Measurements from ENCODE around the gene PRR20G.
"Not testable (repeated sequence)": the region's sequence is repeated elsewhere in the genome, so short reads cannot be mapped to it uniquely, and the experiment has no call there.

PRR20G gene

DNA sequence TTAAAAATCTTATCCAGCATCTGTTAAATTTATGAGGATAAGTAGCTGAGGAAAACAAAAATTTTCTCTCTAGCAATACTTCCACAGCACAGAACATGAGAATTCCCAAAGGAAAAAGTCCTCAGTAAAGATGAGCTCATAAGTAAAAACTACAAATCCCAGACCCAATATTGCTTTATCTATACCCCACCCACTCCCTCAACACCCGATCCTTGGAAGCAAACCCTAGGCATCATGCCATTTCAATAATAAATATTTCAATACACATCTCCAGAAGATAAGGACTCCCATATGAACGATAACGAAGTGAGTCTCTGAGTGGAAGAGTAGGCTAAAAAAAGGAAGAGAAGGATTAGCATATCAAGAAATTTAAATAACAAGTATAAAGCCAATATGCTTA is 8.3 kb upstream of the PRR20G start:
- no peak overlapping the region for H3K9ac ChIP-seq (ENCODE audit: low read length)
- no peaks in the 10 kb centered on the region for H3K4me1 ChIP-seq (ENCODE audit: control insufficient read depth, low read depth, low read length)
- H3K4me3 ChIP-seq (ENCODE audit: low read length) = no peak overlapping the region
- H3K27ac ChIP-seq (ENCODE audit: low read length) = no peak overlapping the region
- H3K9me3 ChIP-seq (ENCODE audit: control insufficient read depth, low read depth, low read length) = peaks cover 2% of the 10 kb centered on the region
- no peaks in the 10 kb centered on the region for H3K27me3 ChIP-seq (ENCODE audit: control insufficient read depth, insufficient read depth, low read length)
- H3K36me3 ChIP-seq (ENCODE audit: control insufficient read depth, low read depth, low read length) = no peaks in the 10 kb centered on the region

DNA sequence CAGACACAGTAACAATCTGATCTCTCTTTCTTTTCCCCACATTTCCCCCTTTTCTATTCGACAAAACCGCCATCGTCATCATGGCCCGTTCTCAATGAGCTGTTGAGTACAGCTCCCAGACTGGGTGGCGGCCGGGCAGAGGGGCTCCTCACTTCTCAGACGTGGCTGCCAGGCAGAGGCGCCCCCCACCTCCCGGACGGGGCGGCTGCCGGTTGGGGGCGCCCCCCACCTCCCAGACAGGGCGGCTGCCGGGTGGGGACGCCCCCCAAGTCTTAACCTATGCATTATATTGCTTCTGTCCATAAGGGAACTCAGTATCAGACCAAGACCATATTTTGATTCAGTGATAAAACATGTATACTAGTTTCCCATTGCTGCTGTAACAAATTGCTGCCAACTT is 5.8 kb upstream of the PRR20G start:
- not testable (repeated sequence) for H3K27ac ChIP-seq (ENCODE audit: low read length); H3K36me3 ChIP-seq (ENCODE audit: control insufficient read depth, low read depth, low read length); H3K4me1 ChIP-seq (ENCODE audit: control insufficient read depth, low read depth, low read length); H3K9ac ChIP-seq (ENCODE audit: low read length); H3K9me3 ChIP-seq (ENCODE audit: control insufficient read depth, low read depth, low read length); H3K27me3 ChIP-seq (ENCODE audit: control insufficient read depth, insufficient read depth, low read length); H3K4me3 ChIP-seq (ENCODE audit: low read length)

DNA sequence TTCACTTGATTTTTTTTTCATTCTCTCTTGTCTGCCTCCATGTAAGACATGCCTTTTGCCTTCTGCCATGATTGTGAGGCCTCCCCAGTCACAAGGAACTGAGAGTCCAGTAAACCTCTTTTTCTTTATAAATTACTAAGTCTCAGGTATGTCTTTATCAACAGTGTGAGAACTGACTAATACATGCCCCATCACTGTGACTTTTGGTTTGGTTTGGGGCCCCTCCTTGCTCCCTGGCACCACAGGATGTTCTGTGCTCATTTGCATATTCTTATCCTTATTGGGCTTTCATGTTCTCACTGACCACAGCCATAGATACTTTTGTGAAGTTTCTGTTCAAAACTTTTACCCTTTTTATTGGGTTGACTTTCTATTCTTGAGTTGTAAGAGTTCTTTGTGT is 3.8 kb upstream of the PRR20G start:
- Histone ChIP-seq H3K9ac (ENCODE audit: low read length) (no peak overlapping the region), H3K9me3 (ENCODE audit: control insufficient read depth, low read depth, low read length) (peaks cover 2% of the 10 kb centered on the region), H3K4me3 (ENCODE audit: low read length) (no peak overlapping the region), H3K4me1 (ENCODE audit: control insufficient read depth, low read depth, low read length) (no peaks in the 10 kb centered on the region), H3K27ac (ENCODE audit: low read length) (no peak overlapping the region), H3K27me3 (ENCODE audit: control insufficient read depth, insufficient read depth, low read length) (no peaks in the 10 kb centered on the region), H3K36me3 (ENCODE audit: control insufficient read depth, low read depth, low read length) (no peaks in the 10 kb centered on the region)

GRCh38 chr3:127291114-127291513 is 3.3 kb upstream of the PRR20G start:
- H3K27ac ChIP-seq (ENCODE audit: low read length) = no peak overlapping the region
- H3K27me3 ChIP-seq (ENCODE audit: control insufficient read depth, insufficient read depth, low read length) = no peaks in the 10 kb centered on the region
- no peak overlapping the region for H3K4me3 ChIP-seq (ENCODE audit: low read length)

GRCh38 chr3:127289706-127290575 is 2.1 kb upstream of the PRR20G start:
- no peak overlapping the region for H3K9ac ChIP-seq (ENCODE audit: low read length)
- H3K4me1 ChIP-seq (ENCODE audit: control insufficient read depth, low read depth, low read length) = no peaks in the 10 kb centered on the region
- H3K4me3 ChIP-seq (ENCODE audit: low read length) = no peak overlapping the region
- no peak overlapping the region for H3K27ac ChIP-seq (ENCODE audit: low read length)
- no peaks in the 10 kb centered on the region for H3K36me3 ChIP-seq (ENCODE audit: control insufficient read depth, low read depth, low read length)
- peaks cover 2% of the 10 kb centered on the region for H3K9me3 ChIP-seq (ENCODE audit: control insufficient read depth, low read depth, low read length)
- no peaks in the 10 kb centered on the region for H3K27me3 ChIP-seq (ENCODE audit: control insufficient read depth, insufficient read depth, low read length)

More at GRCh38 chr3:127291114-127291513, 3.3 kb upstream of the PRR20G start:
- no peaks in the 10 kb centered on the region for H3K4me1 ChIP-seq (ENCODE audit: control insufficient read depth, low read depth, low read length)
- H3K9ac ChIP-seq (ENCODE audit: low read length) = no peak overlapping the region
- H3K36me3 ChIP-seq (ENCODE audit: control insufficient read depth, low read depth, low read length) = no peaks in the 10 kb centered on the region
- H3K9me3 ChIP-seq (ENCODE audit: control insufficient read depth, low read depth, low read length) = peaks cover 2% of the 10 kb centered on the region

DNA sequence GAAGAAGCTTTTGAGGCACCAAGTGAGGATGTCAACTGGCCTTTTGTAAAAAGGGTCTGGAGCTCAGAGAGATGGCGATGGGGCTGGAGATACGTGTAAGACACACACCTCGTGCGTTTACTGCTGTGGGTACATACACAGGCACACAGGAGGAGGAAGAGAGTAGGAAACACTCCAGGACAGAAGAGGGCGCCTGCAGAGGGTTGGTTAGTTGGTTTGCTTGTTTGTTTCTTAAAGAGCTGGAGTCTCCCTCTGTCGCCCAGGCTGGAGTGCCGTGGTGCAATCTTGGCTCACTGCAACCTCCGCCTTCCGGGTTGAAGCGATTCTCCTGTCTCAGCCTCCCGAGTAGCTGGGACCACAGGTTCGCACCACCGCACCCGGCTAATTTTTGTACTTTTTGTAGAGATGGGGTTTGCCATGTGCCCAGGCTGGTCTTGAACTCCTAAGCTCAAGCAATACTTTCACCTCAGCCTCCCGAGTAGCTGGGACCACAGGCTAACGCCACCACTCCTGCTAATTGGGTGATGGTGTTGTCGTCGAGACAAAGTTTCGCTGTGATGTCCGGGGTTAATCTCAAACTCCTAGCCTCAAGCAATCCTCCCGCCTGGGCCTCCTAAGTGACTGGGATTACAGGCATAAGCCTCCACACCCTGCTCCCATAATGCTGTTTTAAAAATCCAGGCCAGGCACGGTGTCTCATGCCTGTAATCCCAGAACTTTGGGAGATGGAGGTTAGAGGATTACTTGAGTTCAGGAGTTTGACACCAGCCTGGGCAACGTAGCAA is 1.3 kb upstream of the PRR20G start:
- H3K4me1 ChIP-seq (ENCODE audit: control insufficient read depth, low read depth, low read length) = no peaks in the 10 kb centered on the region
- no peak overlapping the region for H3K9ac ChIP-seq (ENCODE audit: low read length)
- H3K9me3 ChIP-seq (ENCODE audit: control insufficient read depth, low read depth, low read length) = peaks cover 2% of the 10 kb centered on the region
- H3K36me3 ChIP-seq (ENCODE audit: control insufficient read depth, low read depth, low read length) = no peaks in the 10 kb centered on the region
- no peak overlapping the region for H3K4me3 ChIP-seq (ENCODE audit: low read length)
- no peak overlapping the region for H3K27ac ChIP-seq (ENCODE audit: low read length)
- H3K27me3 ChIP-seq (ENCODE audit: control insufficient read depth, insufficient read depth, low read length) = no peaks in the 10 kb centered on the region

- Histone ChIP-seq H3K9ac (ENCODE audit: low read length) (no peak overlapping the region), H3K4me3 (ENCODE audit: low read length) (no peak overlapping the region)
Observed at GRCh38 chr3:127288343-127288742, 497 bp upstream of the PRR20G start.

GRCh38 chr3:127286571-127287140 is 1.2 kb downstream of the PRR20G start:
- Histone ChIP-seq H3K9me3 (ENCODE audit: control insufficient read depth, low read depth, low read length) (no peaks in the 10 kb centered on the region), H3K4me3 (ENCODE audit: low read length) (no peak overlapping the region), H3K36me3 (ENCODE audit: control insufficient read depth, low read depth, low read length) (no peaks in the 10 kb centered on the region), H3K4me1 (ENCODE audit: control insufficient read depth, low read depth, low read length) (no peaks in the 10 kb centered on the region), H3K27ac (ENCODE audit: low read length) (no peak overlapping the region), H3K27me3 (ENCODE audit: control insufficient read depth, insufficient read depth, low read length) (no peaks in the 10 kb centered on the region), H3K9ac (ENCODE audit: low read length) (no peak overlapping the region)

More at GRCh38 chr3:127288343-127288742, 497 bp upstream of the PRR20G start:
- no peak overlapping the region for H3K27ac ChIP-seq (ENCODE audit: low read length)
- H3K9me3 ChIP-seq (ENCODE audit: control insufficient read depth, low read depth, low read length) = no peaks in the 10 kb centered on the region
- H3K36me3 ChIP-seq (ENCODE audit: control insufficient read depth, low read depth, low read length) = no peaks in the 10 kb centered on the region
- no peaks in the 10 kb centered on the region for H3K4me1 ChIP-seq (ENCODE audit: control insufficient read depth, low read depth, low read length)
- H3K27me3 ChIP-seq (ENCODE audit: control insufficient read depth, insufficient read depth, low read length) = no peaks in the 10 kb centered on the region

GRCh38 chr3:127284258-127284657 is 3.6 kb downstream of the PRR20G start:
- Histone ChIP-seq H3K9ac (ENCODE audit: low read length) (no peak overlapping the region), H3K9me3 (ENCODE audit: control insufficient read depth, low read depth, low read length) (no peaks in the 10 kb centered on the region), H3K4me1 (ENCODE audit: control insufficient read depth, low read depth, low read length) (no peaks in the 10 kb centered on the region), H3K27me3 (ENCODE audit: control insufficient read depth, insufficient read depth, low read length) (no peaks in the 10 kb centered on the region), H3K4me3 (ENCODE audit: low read length) (no peak overlapping the region), H3K27ac (ENCODE audit: low read length) (no peak overlapping the region), H3K36me3 (ENCODE audit: control insufficient read depth, low read depth, low read length) (no peaks in the 10 kb centered on the region)

DNA sequence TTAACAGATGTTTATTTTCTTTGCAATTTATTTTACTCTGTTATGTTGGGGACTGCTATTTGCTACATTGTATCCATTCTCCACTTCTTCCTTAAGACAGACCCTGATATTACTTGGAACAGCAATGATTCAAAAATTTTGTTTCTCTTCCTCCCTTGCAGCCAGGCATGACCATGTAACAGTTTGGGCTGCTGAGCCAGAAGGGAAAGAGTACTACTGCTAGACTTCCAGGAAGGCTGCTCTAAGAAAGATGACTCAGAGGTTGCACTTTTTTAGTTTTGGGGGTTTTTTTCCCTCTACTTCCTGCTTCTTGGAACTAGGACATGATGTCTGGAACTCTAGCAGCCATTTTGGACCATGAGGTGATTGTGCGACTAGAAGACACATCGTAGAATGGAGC is 10.3 kb downstream of the PRR20G start:
- H3K9me3 ChIP-seq (ENCODE audit: control insufficient read depth, low read depth, low read length) = peaks cover 4% of the 10 kb centered on the region
- H3K27me3 ChIP-seq (ENCODE audit: control insufficient read depth, insufficient read depth, low read length) = no peaks in the 10 kb centered on the region
- H3K4me3 ChIP-seq (ENCODE audit: low read length) = no peak overlapping the region
- no peak overlapping the region for H3K27ac ChIP-seq (ENCODE audit: low read length)
- H3K36me3 ChIP-seq (ENCODE audit: control insufficient read depth, low read depth, low read length) = no peaks in the 10 kb centered on the region
- H3K4me1 ChIP-seq (ENCODE audit: control insufficient read depth, low read depth, low read length) = no peaks in the 10 kb centered on the region
- no peak overlapping the region for H3K9ac ChIP-seq (ENCODE audit: low read length)

- Histone ChIP-seq H3K4me1 (ENCODE audit: control insufficient read depth, low read depth, low read length) (no peaks in the 10 kb centered on the region), H3K27ac (ENCODE audit: low read length) (no peak overlapping the region), H3K36me3 (ENCODE audit: control insufficient read depth, low read depth, low read length) (no peaks in the 10 kb centered on the region), H3K9ac (ENCODE audit: low read length) (no peak overlapping the region), H3K9me3 (ENCODE audit: control insufficient read depth, low read depth, low read length) (peaks cover 4% of the 10 kb centered on the region), H3K4me3 (ENCODE audit: low read length) (no peak overlapping the region), H3K27me3 (ENCODE audit: control insufficient read depth, insufficient read depth, low read length) (no peaks in the 10 kb centered on the region)
Observed at GRCh38 chr3:127276995-127277394, 10.9 kb downstream of the PRR20G start.

All from iPS-18a (cell line).